Retinal pigment epithelial cell (primary cell): ENCODE measurements around the gene RAD51AP1.
A peak's percentile ranks its signal among the peaks of the same experiment; 100 is the strongest.

Experiments used
- DNase-seq: peaks from one replicate; pipeline ENCODE4 v3.0.0-alpha.2; 2010; ENCODE audit warnings: low read depth
- H3K4me3 ChIP-seq: 2 replicates; pipeline ENCODE4 v1.5.1; 2011; ENCODE audit warnings: mild to moderate bottlenecking, low read length, control low read depth, moderate library complexity
- TF ChIP-seq, protein P1 (sequence below): conservative IDR thresholded peaks from 2 replicates; pipeline ENCODE4 v1.5.1; 2011; ENCODE audit warnings: low read depth, low read length, control low read depth, inconsistent platforms

The RAD51AP1 gene

GRCh38 chr12:4530982-4531586 is 7.6 kb upstream of the RAD51AP1 start:
- no peak for DNase-seq
- no peak overlapping the region for H3K4me3 ChIP-seq

GRCh38 chr12:4535092-4535491 is 3.6 kb upstream of the RAD51AP1 start:
- DNase-seq: no peak
- TF ChIP-seq, protein P1, sequence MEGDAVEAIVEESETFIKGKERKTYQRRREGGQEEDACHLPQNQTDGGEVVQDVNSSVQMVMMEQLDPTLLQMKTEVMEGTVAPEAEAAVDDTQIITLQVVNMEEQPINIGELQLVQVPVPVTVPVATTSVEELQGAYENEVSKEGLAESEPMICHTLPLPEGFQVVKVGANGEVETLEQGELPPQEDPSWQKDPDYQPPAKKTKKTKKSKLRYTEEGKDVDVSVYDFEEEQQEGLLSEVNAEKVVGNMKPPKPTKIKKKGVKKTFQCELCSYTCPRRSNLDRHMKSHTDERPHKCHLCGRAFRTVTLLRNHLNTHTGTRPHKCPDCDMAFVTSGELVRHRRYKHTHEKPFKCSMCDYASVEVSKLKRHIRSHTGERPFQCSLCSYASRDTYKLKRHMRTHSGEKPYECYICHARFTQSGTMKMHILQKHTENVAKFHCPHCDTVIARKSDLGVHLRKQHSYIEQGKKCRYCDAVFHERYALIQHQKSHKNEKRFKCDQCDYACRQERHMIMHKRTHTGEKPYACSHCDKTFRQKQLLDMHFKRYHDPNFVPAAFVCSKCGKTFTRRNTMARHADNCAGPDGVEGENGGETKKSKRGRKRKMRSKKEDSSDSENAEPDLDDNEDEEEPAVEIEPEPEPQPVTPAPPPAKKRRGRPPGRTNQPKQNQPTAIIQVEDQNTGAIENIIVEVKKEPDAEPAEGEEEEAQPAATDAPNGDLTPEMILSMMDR: no peak
- no peak overlapping the region for H3K4me3 ChIP-seq

More at GRCh38 chr12:4530982-4531586, 7.6 kb upstream of the RAD51AP1 start:
- TF ChIP-seq, protein P1: no peak

DNA sequence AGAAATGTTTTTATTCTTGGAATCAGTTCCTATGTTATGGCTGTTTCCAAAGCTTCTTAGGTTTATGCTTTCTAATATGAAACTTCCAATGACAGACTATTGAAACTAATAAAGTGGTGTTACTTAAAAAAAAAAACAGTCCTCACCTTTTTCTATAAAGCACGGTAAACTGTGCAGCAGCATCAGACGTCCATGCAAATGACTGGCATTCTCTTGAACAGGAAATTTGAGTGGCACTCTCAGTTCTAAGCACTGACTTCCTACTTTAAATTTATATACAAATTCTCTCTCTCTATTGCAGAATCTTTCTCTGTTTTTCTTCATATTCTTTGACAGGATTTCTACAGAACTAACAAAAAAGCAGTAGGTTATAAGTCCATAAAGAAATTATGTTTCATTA is 2.8 kb upstream of the RAD51AP1 start:
- DNase-seq: no peak
- TF ChIP-seq, protein P1: no peak
- H3K4me3 ChIP-seq: no peak overlapping the region

DNA sequence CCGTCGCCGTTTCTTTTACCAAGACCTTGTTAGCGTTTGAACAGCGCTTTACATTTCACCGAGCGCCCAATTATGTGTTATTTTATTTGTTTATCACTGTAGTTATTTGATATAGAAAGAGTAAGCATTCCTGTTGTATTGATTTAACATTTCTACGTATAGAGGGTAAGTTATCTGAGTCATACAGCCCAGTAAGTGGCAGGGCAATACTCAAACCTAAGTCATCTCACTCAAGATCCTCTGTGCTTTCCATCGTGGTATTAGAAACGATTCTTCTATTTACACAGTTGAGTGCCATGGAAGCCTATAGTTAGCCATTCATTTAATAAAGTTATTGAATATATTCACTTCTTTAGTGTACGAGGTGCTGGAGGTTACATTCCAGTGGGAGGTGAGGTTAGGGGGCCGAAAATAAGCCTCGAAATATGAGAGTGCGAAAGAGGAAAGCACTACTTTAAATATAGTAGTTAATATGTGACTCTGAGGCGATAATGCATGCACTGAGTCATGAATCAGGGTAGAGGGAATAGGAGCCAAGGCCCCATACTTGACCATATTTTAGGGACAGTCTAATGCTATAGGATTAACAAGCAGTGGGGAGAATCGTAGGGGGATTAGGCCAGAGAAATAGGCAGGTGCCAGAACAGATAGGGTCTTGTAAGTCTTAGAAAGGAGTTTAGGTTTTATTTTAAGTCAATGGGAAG is 629 bp downstream of the RAD51AP1 start:
- TF ChIP-seq, protein P1: no peak
- H3K4me3 ChIP-seq: peak overlapping the region; percentile 76
- no peak for DNase-seq

DNA sequence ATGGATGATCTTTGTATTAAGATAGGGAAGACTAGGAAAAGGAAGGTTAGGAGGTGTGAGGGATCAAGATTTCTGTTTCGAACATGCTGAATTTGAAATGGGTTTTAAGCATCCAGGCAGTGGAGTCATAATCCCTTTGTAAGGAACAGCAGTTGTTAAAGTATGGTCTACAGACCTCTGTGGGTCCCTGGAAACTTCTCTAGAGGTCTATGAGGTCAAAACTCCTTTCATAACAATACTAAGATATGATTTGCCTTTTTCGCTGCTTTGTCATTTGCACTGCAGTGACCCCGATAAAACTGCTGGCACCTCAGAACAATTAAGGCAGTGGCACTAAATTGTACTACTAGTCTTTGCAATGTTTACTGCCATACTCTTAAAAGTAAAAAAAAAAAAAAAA is 1.5 kb downstream of the RAD51AP1 start:
- peak overlapping the region; percentile 76 for H3K4me3 ChIP-seq
- no peak for DNase-seq
- TF ChIP-seq, protein P1: no peak

- TF ChIP-seq, protein P1: no peak
- DNase-seq: no peak
- no peak overlapping the region for H3K4me3 ChIP-seq
Observed at GRCh38 chr12:4540638-4541037, 1.9 kb downstream of the RAD51AP1 start.

GRCh38 chr12:4545195-4545594 is 6.5 kb downstream of the RAD51AP1 start:
- TF ChIP-seq, protein P1: no peak
- DNase-seq: no peak
- no peak overlapping the region for H3K4me3 ChIP-seq
